ENCODE results near the gene SUN5. TPM values are rescaled to one million over a fixed set of nuclear protein-coding genes. Genes with fewer than 3 reads are reported as not detected.
A peak's percentile ranks its signal among the peaks of the same experiment; 100 is the strongest.

The SUN5 gene
- polyA plus RNA-seq, 2 of the 4 experiments (the other 2 are of a cell fraction), result not detected

DNA sequence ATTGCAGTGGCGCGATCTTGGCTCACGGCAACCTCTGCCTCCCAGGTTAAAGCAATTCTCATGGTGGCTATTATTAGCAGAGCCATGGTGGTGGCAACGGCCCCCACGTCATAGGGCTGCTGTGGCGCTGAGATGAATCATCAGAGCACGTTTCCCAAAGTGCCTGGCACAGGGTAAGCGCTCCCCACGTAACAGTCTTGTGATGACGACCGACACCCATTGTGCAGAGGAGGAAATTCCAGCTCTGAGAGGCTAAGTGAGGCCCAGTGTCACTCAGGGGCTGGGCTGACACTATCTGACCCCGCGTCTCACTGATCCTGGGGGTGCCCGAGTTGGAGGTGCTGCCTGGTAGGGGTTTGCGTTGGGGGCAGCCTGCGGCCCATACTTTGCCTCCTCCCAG is 16.2 kb downstream of the SUN5 start:
- Histone ChIP-seq H3K4me2 (no peak overlapping the region), H3K9me3 (no peaks in the 10 kb centered on the region), H3K27ac (no peak overlapping the region), H3K4me3 (no peak overlapping the region), H3K4me1 (no peaks in the 10 kb centered on the region)
- 74% methylated on average over 16 of the region's 16 CpGs for WGBS (ENCODE audit: missing lambda C conversion rate)
- POLR2A ChIA-PET, result no interaction called here
- ATAC-seq (no peak), DNase-seq (ENCODE audit: low read depth in 1 of 2, low spot score in 1 of 2) (no peak), FAIRE-seq (no peak)
- CTCF ChIA-PET, result no interaction called here
- no peak for TF ChIP-seq MAZ (IDR thresholded peaks at IDR 0.05; ENCODE audit: borderline replicate concordance, low read depth, low read length)
- no peak for TF ChIP-seq FOSB (CRISPR knock-in tag; IDR thresholded peaks at IDR 0.05)
- no peak for TF ChIP-seq ESRRA (IDR thresholded peaks at IDR 0.05; ENCODE audit: borderline replicate concordance, low read length)
- no peak for TF ChIP-seq EP300 (IDR thresholded peaks at IDR 0.05)
- TF ChIP-seq SREBF2 (IDR thresholded peaks at IDR 0.05), result no peak
- TF ChIP-seq, protein P1, sequence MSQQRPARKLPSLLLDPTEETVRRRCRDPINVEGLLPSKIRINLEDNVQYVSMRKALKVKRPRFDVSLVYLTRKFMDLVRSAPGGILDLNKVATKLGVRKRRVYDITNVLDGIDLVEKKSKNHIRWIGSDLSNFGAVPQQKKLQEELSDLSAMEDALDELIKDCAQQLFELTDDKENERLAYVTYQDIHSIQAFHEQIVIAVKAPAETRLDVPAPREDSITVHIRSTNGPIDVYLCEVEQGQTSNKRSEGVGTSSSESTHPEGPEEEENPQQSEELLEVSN (IDR thresholded peaks at IDR 0.05; ENCODE audit: borderline replicate concordance, low read depth), result no peak
- TF ChIP-seq TFCP2L1 (CRISPR knock-in tag; IDR thresholded peaks at IDR 0.05), result no peak
- no peak for TF ChIP-seq FOXS1 (CRISPR knock-in tag; IDR thresholded peaks at IDR 0.05)
- no peak for TF ChIP-seq CHD2 (IDR thresholded peaks at IDR 0.05; ENCODE audit: low read length, partially characterized antibody)

DNA sequence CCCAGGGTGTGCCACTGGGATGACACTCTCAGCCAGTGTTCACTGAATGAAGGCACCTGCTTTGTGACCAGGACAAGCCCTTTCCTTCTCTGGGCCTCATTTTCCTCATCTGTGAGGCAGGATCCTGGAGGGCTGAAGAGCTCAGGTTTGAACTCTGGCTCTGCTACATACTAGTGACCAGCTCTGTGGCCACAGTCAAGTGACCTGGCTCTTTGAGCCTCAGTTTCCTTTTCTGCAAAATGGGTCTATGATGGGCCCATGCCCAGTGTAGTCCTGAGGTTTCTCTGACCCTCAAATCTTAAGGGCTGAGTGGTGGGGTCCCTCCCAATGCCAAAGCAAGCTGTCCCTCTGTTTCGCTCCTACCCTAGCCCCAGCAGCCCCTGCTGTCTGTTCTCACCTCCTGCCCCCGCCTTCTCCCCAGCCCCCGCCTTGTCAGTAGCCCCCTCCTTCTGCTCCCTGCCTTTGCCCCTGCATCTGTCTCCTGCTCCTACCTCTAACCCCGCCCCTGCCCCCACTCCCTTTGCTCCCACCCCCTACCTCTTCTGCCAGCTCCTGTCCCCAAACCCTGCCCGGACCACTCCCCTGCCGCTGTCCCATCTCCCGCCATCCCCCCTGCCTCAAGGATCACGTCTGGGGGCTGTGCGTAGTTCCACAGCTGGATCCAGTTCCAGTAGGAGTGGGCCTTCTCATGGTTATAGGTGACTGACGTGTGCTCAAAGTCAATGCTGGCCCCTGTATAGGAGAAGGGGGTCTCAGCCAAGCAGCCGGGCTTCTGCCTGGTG is 17.0 kb downstream of the SUN5 start:
- POLR2A ChIA-PET, result no interaction called here
- 73% methylated on average over 3 of the region's 11 CpGs for WGBS (ENCODE audit: missing lambda C conversion rate)
- no peak overlapping the region for H3K4me2 ChIP-seq
- no peak overlapping the region for H3K27ac ChIP-seq
- FAIRE-seq (no peak), DNase-seq (ENCODE audit: low read depth in 1 of 2, low spot score in 1 of 2) (no peak), ATAC-seq (no peak)
- TF ChIP-seq JUN (IDR thresholded peaks at IDR 0.05) (no peak), EHF (CRISPR knock-in tag; IDR thresholded peaks at IDR 0.05) (no peak), POLR2AphosphoS2 (conservative IDR thresholded peaks at IDR 0.05; ENCODE audit: low read length) (no peak), MAFK (IDR thresholded peaks at IDR 0.05; ENCODE audit: partially characterized antibody) (no peak), ESRRA (IDR thresholded peaks at IDR 0.05; ENCODE audit: borderline replicate concordance, low read length) (no peak)
- TF ChIP-seq, protein P2, sequence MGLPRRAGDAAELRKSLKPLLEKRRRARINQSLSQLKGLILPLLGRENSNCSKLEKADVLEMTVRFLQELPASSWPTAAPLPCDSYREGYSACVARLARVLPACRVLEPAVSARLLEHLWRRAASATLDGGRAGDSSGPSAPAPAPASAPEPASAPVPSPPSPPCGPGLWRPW (IDR thresholded peaks at IDR 0.05), result no peak
- H3K4me1 ChIP-seq, result no peaks in the 10 kb centered on the region
- no peaks in the 10 kb centered on the region for H3K9me3 ChIP-seq
- H3K4me3 ChIP-seq, result no peak overlapping the region
- CTCF ChIA-PET, result interaction anchor here (0.6 to 1.3 kb wide), 5 partner anchors 8 to 20 kb away, joined by 3 to 5 read pairs (median 3); no protein-coding TSS in a partner anchor

DNA sequence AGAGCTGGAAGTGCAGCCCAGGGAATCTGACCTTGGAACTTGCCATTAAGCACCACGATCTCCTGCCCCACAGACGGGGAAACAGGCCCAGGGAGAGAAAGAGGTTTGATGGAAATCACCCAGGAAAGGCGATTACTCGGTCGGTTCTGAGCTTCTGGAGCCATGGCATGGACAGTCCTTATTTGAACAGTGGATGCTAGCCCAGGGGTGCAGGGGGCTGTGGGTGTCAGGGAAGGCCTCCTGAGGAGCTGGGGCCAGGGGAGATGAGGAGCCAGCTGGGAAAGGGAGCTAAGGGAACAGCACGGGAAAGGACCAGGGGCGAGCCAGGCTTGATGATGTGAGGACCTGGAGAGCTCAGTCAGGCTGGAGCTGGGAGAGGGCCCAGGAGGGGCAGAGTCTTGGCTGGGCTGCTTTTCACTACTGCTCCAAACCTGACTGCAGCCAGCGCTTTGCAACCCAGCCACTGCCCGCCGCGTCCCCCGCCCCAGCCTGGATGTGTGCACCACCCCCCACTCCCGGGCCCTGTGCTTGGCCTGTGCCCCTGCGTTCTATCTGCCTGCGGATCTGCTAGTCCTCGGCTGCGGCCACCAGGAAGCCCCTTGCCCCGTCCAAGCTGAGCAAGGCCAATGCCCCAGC is 17.8 kb downstream of the SUN5 start:
- TF ChIP-seq CBX2 (IDR thresholded peaks at IDR 0.05; ENCODE audit: borderline replicate concordance, low read depth) (no peak), KDM1A (IDR thresholded peaks at IDR 0.05; ENCODE audit: low read depth) (no peak), EP300 (IDR thresholded peaks at IDR 0.05) (no peak), CBX8 (IDR thresholded peaks at IDR 0.05) (no peak), FOSL2 (IDR thresholded peaks at IDR 0.05) (no peak), FOSL2 (CRISPR knock-in tag; IDR thresholded peaks at IDR 0.05) (no peak), ZNF302 (CRISPR knock-in tag; IDR thresholded peaks at IDR 0.05) (no peak), EHF (CRISPR knock-in tag; IDR thresholded peaks at IDR 0.05) (no peak), TFCP2L1 (CRISPR knock-in tag; IDR thresholded peaks at IDR 0.05) (no peak), HDAC2 (IDR thresholded peaks at IDR 0.05) (no peak), MAZ (IDR thresholded peaks at IDR 0.05; ENCODE audit: borderline replicate concordance, low read depth, low read length) (no peak), SREBF2 (IDR thresholded peaks at IDR 0.05) (no peak), MAFK (IDR thresholded peaks at IDR 0.05; ENCODE audit: partially characterized antibody) (no peak), BHLHE40 (IDR thresholded peaks at IDR 0.05; ENCODE audit: low read depth, low read length) (no peak), HOXB5 (CRISPR knock-in tag; IDR thresholded peaks at IDR 0.05) (no peak), GATA3 (IDR thresholded peaks at IDR 0.05; ENCODE audit: borderline replicate concordance) (no peak), JUN (IDR thresholded peaks at IDR 0.05) (no peak), NR3C1 (IDR thresholded peaks at IDR 0.05) (no peak)
- TF ChIP-seq, protein P3, sequence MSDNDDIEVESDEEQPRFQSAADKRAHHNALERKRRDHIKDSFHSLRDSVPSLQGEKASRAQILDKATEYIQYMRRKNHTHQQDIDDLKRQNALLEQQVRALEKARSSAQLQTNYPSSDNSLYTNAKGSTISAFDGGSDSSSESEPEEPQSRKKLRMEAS (IDR thresholded peaks at IDR 0.05), result no peak
- TF ChIP-seq, protein P4, sequence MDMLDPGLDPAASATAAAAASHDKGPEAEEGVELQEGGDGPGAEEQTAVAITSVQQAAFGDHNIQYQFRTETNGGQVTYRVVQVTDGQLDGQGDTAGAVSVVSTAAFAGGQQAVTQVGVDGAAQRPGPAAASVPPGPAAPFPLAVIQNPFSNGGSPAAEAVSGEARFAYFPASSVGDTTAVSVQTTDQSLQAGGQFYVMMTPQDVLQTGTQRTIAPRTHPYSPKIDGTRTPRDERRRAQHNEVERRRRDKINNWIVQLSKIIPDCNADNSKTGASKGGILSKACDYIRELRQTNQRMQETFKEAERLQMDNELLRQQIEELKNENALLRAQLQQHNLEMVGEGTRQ (IDR thresholded peaks at IDR 0.05), result no peak
- WGBS (ENCODE audit: missing lambda C conversion rate), result 59% methylated on average over 17 of the region's 18 CpGs
- FAIRE-seq, result no peak
- Histone ChIP-seq H3K27ac (no peak overlapping the region), H3K4me2 (no peak overlapping the region), H3K4me1 (no peaks in the 10 kb centered on the region), H3K4me3 (no peak overlapping the region), H3K9me3 (no peaks in the 10 kb centered on the region)
- DNase-seq (ENCODE audit: low read depth in 1 of 2, low spot score in 1 of 2), result no peak
- POLR2A ChIA-PET, result no interaction called here
- peak in 1 of 2 experiments; percentile 57; a peak in 4 of 6 replicates for ATAC-seq
- CTCF ChIA-PET, result interaction anchor here (0.5 to 1.5 kb wide), 6 partner anchors 9 to 1084 kb away, joined by 3 to 5 read pairs (median 3); no protein-coding TSS in a partner anchor

Data from A549 (cell line).